ENCODE data around the gene ANKS3.

GRCh38 chr16:4651827-4652226 lies 82.2 kb downstream of the ANKS3 start:
- TF ChIP-seq CTCF (conservative IDR thresholded peaks at IDR 0.05), result no peak
- no peak for TF ChIP-seq ZFX (IDR thresholded peaks at IDR 0.05)

Measured in C4-2B (cell line).